ENCODE results near the gene MCF2L2. TPM values are rescaled to one million over a fixed set of nuclear protein-coding genes. Genes with fewer than 3 reads are reported as not detected.

MCF2L2 gene
- total RNA-seq, 4 donors from 2014 or later: 0.13 to 0.49 (median 0.22) TPM; not detected in 1

DNA sequence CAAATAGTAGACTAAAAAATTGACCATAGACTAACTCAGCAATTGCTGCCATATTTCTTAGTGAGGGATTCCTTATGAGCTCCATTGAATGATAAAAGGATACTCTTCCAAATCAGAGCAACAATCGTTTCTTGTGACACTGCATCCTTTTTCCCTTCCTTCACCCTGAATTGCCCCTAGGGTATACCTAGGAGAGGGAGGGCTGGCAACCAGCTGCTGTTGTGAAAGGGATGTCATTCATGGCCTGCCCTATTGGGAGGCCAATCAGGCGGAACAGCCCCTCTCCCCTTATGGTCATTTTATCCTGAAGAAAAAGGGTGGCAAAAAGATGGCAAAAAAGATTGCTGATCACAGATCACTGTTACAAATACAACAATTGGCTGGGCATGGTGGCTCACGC lies 149.0 kb downstream of the MCF2L2 start:
- no peak for TF ChIP-seq POLR2A (IDR thresholded peaks at IDR 0.05)
- TF ChIP-seq, protein P1, sequence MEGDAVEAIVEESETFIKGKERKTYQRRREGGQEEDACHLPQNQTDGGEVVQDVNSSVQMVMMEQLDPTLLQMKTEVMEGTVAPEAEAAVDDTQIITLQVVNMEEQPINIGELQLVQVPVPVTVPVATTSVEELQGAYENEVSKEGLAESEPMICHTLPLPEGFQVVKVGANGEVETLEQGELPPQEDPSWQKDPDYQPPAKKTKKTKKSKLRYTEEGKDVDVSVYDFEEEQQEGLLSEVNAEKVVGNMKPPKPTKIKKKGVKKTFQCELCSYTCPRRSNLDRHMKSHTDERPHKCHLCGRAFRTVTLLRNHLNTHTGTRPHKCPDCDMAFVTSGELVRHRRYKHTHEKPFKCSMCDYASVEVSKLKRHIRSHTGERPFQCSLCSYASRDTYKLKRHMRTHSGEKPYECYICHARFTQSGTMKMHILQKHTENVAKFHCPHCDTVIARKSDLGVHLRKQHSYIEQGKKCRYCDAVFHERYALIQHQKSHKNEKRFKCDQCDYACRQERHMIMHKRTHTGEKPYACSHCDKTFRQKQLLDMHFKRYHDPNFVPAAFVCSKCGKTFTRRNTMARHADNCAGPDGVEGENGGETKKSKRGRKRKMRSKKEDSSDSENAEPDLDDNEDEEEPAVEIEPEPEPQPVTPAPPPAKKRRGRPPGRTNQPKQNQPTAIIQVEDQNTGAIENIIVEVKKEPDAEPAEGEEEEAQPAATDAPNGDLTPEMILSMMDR (IDR thresholded peaks at IDR 0.05): no peak
- 77 to 83% methylated on average over 3 of the region's 3 CpGs for WGBS, 2 donors
- Histone ChIP-seq H3K4me1 (no peaks in the 10 kb centered on the region), H3K27me3 (no peaks in the 10 kb centered on the region), H3K4me3 (replicated peaks in 1 of 3) (no peak overlapping the region), H3K9me3 (no peaks in the 10 kb centered on the region), H3K27ac (no peak overlapping the region), H3K36me3 (no peaks in the 10 kb centered on the region)
- DNase-seq: no peak
- intact Hi-C loops (cut with DNase I): no loop called here

DNA sequence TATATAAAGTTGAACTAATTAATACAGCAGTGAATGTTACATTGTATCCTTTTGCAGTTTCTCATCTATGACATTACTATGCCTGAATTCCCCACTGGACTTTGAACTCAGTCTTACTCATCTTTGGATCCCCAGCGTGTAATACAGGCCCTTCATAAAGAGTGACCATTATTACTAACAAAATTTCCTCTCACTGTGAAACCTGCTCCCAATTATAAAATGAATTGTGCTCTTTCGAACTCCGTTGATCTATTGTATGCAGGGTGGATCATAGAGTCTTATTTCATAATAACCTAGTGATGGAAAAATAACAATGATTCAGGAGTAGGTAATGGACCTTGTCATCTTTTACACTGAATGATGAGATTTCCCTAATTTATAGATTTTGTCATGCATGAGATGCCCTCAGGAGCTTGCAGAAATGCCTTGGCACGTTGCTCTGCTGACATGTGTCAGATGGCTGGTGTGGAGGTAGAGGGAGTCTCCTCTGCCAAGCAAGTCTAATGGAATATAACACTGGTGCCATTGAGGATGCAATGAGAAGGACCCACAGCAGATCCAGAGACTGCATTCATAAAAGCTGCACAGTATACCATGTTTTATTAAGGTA lies 149.8 kb downstream of the MCF2L2 start:
- Histone ChIP-seq H3K4me1 (no peaks in the 10 kb centered on the region), H3K9me3 (no peaks in the 10 kb centered on the region), H3K27me3 (no peaks in the 10 kb centered on the region), H3K4me3 (replicated peaks in 1 of 3) (no peak overlapping the region), H3K36me3 (no peaks in the 10 kb centered on the region), H3K27ac (no peak overlapping the region)
- 88 to 93% methylated on average over 4 of the region's 4 CpGs for WGBS, 2 donors
- intact Hi-C loops (cut with DNase I): no loop called here
- DNase-seq: no peak
- no peak for TF ChIP-seq POLR2A (IDR thresholded peaks at IDR 0.05)
- TF ChIP-seq, protein P1 (IDR thresholded peaks at IDR 0.05): no peak

DNA sequence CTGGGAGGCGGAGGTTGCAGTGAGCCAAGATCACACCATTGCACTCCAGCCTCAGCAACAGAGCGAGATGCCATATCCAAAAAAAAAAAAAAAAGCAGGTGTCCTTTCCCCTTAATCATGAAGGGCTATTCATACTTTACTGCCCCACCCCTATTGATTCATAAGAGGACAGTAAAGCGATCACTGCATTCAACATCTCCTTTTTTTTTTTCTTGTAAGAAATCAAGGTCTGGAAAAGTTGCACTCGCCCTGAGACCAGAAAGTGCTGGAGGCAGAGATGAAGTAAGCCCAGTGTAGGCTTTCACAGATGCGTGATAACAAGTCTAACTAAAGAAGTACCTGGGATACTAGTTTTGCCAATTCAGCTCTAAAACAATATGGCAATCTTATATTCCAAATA lies 151.2 kb downstream of the MCF2L2 start:
- no peak overlapping the region for H3K27ac ChIP-seq
- no peak overlapping the region for H3K4me3 ChIP-seq (replicated peaks in 1 of 3)
- intact Hi-C loops (cut with DNase I): no loop called here
- H3K4me1 ChIP-seq: no peaks in the 10 kb centered on the region
- no peaks in the 10 kb centered on the region for H3K9me3 ChIP-seq
- H3K27me3 ChIP-seq: no peaks in the 10 kb centered on the region
- DNase-seq: no peak
- no peaks in the 10 kb centered on the region for H3K36me3 ChIP-seq
- no peak for TF ChIP-seq POLR2A (IDR thresholded peaks at IDR 0.05)
- TF ChIP-seq, protein P1 (IDR thresholded peaks at IDR 0.05): no peak
- WGBS, 2 donors: 96 to 97% methylated on average over 5 of the region's 5 CpGs

DNA sequence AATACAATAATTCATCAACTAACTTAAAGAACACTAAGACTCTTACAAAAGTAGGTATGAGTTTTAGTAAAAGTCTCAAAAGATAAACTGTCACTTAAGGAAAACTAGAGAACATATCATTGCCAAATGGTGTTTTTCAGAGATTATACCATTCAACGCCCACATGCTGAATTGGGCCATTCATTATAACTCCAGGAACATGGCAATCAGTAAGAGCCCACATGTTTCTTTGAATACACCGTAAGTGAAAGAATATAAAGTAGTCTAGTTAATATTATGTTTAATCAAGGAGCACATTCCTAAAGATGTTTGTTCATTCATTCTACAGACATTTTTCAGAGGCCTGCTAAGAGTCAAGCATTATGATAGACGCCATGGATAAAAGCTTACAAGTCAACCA lies 152.5 kb downstream of the MCF2L2 start:
- 88 to 91% methylated on average over 3 of the region's 3 CpGs for WGBS, 2 donors
- intact Hi-C loops (cut with DNase I): no loop called here
- no peak overlapping the region for H3K4me3 ChIP-seq (replicated peaks in 1 of 3)
- no peaks in the 10 kb centered on the region for H3K36me3 ChIP-seq
- no peaks in the 10 kb centered on the region for H3K4me1 ChIP-seq
- no peaks in the 10 kb centered on the region for H3K27me3 ChIP-seq
- H3K27ac ChIP-seq: no peak overlapping the region
- TF ChIP-seq POLR2A (IDR thresholded peaks at IDR 0.05): no peak
- TF ChIP-seq, protein P1 (IDR thresholded peaks at IDR 0.05): no peak
- DNase-seq: no peak
- no peaks in the 10 kb centered on the region for H3K9me3 ChIP-seq

DNA sequence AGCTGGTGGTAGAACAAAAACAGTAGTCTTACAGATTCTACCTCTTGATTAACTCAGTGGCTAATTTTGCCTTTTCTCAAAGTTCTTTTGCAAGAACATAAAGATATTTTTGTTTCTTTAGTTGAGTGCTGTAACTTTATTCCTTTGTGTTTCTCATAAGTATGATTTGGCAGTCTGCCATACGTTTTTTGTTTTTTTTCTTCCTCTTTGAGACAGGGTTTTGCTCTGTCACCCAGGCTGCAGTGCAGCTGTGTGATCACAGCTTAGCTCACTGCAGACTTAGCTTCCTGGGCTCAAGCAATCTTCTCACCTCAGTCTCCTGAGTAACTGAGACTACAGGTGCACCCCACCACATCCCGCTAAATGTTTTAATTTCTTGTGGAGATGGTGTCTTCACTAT lies 153.0 kb downstream of the MCF2L2 start:
- H3K27ac ChIP-seq: no peak overlapping the region
- WGBS, 2 donors: 44 to 47% methylated on average over 2 of the region's 2 CpGs

More for the DNA sequence above, 153.0 kb downstream of the MCF2L2 start:
- Histone ChIP-seq H3K4me1 (no peaks in the 10 kb centered on the region), H3K4me3 (replicated peaks in 1 of 3) (no peak overlapping the region), H3K36me3 (no peaks in the 10 kb centered on the region), H3K27me3 (no peaks in the 10 kb centered on the region), H3K9me3 (no peaks in the 10 kb centered on the region)
- intact Hi-C loops (cut with DNase I): no loop called here
- no peak for DNase-seq
- TF ChIP-seq, protein P1 (IDR thresholded peaks at IDR 0.05): no peak
- no peak for TF ChIP-seq POLR2A (IDR thresholded peaks at IDR 0.05)

Data from thyroid gland (tissue), 4 donors.